ENCODE data around the gene ALG12. TPM values are rescaled to one million over a fixed set of nuclear protein-coding genes. Genes with fewer than 3 reads are reported as not detected.

Gene ALG12
- total RNA-seq, 1 experiment from 2014 or later, result 16.6 TPM

- TF ChIP-seq SIN3A (IDR thresholded peaks at IDR 0.05; ENCODE audit: low read depth) (no peak), FOSL1 (IDR thresholded peaks at IDR 0.05; ENCODE audit: low read depth) (no peak), EGR1 (IDR thresholded peaks at IDR 0.05; ENCODE audit: low read depth) (no peak), EZH2 (IDR thresholded peaks at IDR 0.05) (no peak), RAD21 (IDR thresholded peaks at IDR 0.05; ENCODE audit: low read depth) (no peak), TCF7L2 (IDR thresholded peaks at IDR 0.05; ENCODE audit: borderline replicate concordance, extremely low read depth, insufficient read depth, insufficient read length) (no peak), ZBTB33 (IDR thresholded peaks at IDR 0.05; ENCODE audit: extremely low read depth, insufficient replicate concordance, low read length) (no peak), CEBPB (IDR thresholded peaks at IDR 0.05; ENCODE audit: low read depth) (no peak)
- ChIA-PET POLR2A (no interaction called here), RAD21 (ENCODE audit: low non-redundant PET in 1 of 2, low total read pairs in 2 of 2, uncharacterized antibody in 2 of 2, unreplicated experiment in 2 of 2) (no interaction called here), CTCF (no interaction called here)
- H2AFZ ChIP-seq (ENCODE audit: low read depth, low read length, poor library complexity, severe bottlenecking), result no peak overlapping the region
- peaks cover 21 to 27% of the 10 kb centered on the region in 2 experiments for H3K4me1 ChIP-seq (ENCODE audit: control insufficient read depth in 1 of 2, insufficient read depth in 2 of 2, low read length in 2 of 2)
- no peak overlapping the region for H3K27ac ChIP-seq (ENCODE audit: low read depth, low read length)
- H3K9me2 ChIP-seq (ENCODE audit: insufficient read depth), result no peaks in the 10 kb centered on the region
- no peaks in the 10 kb centered on the region for H3K36me3 ChIP-seq (ENCODE audit: control insufficient read depth in 1 of 2, insufficient read depth in 2 of 2, low read length in 2 of 2)
- DNase-seq (ENCODE audit: low read depth, low spot score) (no peak), ATAC-seq (no peak)
- H3K4me2 ChIP-seq (ENCODE audit: low read length), result no peak overlapping the region
- intact Hi-C loops (cut with micrococcal nuclease), result loop anchor here (10.0 kb wide), 1 partner anchor 266 kb away; the partner anchor contains the start of gene SELENOO
- no peaks in the 10 kb centered on the region for H3K27me3 ChIP-seq (ENCODE audit: insufficient read depth, low read length)
- BruUV-seq (replicated peaks), result no TSS peak
- no peak overlapping the region for H3K4me3 ChIP-seq (replicated peaks in 1 of 2; ENCODE audit: low read depth in 1 of 2, low read length in 2 of 2)
- H3K9me3 ChIP-seq (ENCODE audit: control insufficient read depth in 1 of 2, insufficient read depth in 1 of 2, low read depth in 1 of 2, low read length in 2 of 2), result no peaks in the 10 kb centered on the region
- no peaks in the 10 kb centered on the region for H4K20me1 ChIP-seq (ENCODE audit: insufficient read depth)
- no peaks in the 10 kb centered on the region for H3K79me2 ChIP-seq (ENCODE audit: insufficient read depth, low read length)
- H3K9ac ChIP-seq (ENCODE audit: low read length), result no peak overlapping the region
Measured at GRCh38 chr22:49938565-49939136, 20.4 kb upstream of the ALG12 start.
